T-helper 2 cell treated with Interferon-gamma antibody and Interleukin-4, amounts not matched to agents 100 ng/mL and 5 ng/mL, for 36 hours (primary cell): ENCODE data around the gene LAMA1. TPM values are rescaled to one million over a fixed set of nuclear protein-coding genes. Genes with fewer than 3 reads are reported as not detected.
"Not testable (repeated sequence)": the region's sequence is repeated elsewhere in the genome, so short reads cannot be mapped to it uniquely, and the experiment has no call there.

Source experiments
- intact Hi-C: fragments of 100-400 bp; cut with micrococcal nuclease; formaldehyde crosslinking; loops from one replicate; pipeline ENCODE4 v1.15.1; 2023
- total RNA-seq: library from RNA; stranded (reverse); gene quantifications from 2 replicates; pipeline ENCODE4 v1.2.3, GENCODE V29; 2022

Gene LAMA1
- total RNA-seq, 1 donor from 2014 or later: not detected

- intact Hi-C loops: no loop called here
These were observed 163.1 kb downstream of the LAMA1 start for GRCh38 chr18:6954501-6954900.

GRCh38 chr18:6951336-6952090, 166.1 kb downstream of the LAMA1 start:
- intact Hi-C loops: no loop called here

- intact Hi-C loops: no loop called here
These were observed 167.0 kb downstream of the LAMA1 start for GRCh38 chr18:6950641-6951040.

GRCh38 chr18:6949800-6950586, 167.6 kb downstream of the LAMA1 start:
- intact Hi-C loops: no loop called here

- intact Hi-C loops: no loop called here
These were observed 169.1 kb downstream of the LAMA1 start for GRCh38 chr18:6948281-6949055.

GRCh38 chr18:6947338-6948030, 170.1 kb downstream of the LAMA1 start:
- intact Hi-C loops: no loop called here

GRCh38 chr18:6943143-6943542, 174.5 kb downstream of the LAMA1 start:
- intact Hi-C loops: no loop called here

- intact Hi-C loops: no loop called here
These were observed 174.9 kb downstream of the LAMA1 start for GRCh38 chr18:6942742-6943141.

GRCh38 chr18:6941996-6942395, 175.6 kb downstream of the LAMA1 start:
- intact Hi-C loops: no loop called here

- intact Hi-C loops: no loop called here
These were observed 177.1 kb downstream of the LAMA1 start for GRCh38 chr18:6940451-6940850.

GRCh38 chr18:6939972-6940371, 177.6 kb downstream of the LAMA1 start:
- intact Hi-C loops: no loop called here

GRCh38 chr18:6938403-6938802, 179.2 kb downstream of the LAMA1 start:
- intact Hi-C loops: not testable (repeated sequence)

- intact Hi-C loops: no loop called here
These were observed 179.6 kb downstream of the LAMA1 start for GRCh38 chr18:6938003-6938402.

- intact Hi-C loops: no loop called here
These were observed 182.7 kb downstream of the LAMA1 start for GRCh38 chr18:6934859-6935258.

GRCh38 chr18:6929370-6930102, 188.1 kb downstream of the LAMA1 start:
- intact Hi-C loops: no loop called here

- intact Hi-C loops: no loop called here
These were observed 189.2 kb downstream of the LAMA1 start for GRCh38 chr18:6928359-6928758.

- intact Hi-C loops: no loop called here
These were observed 190.4 kb downstream of the LAMA1 start for GRCh38 chr18:6927153-6927552.

GRCh38 chr18:6923220-6923619, 194.4 kb downstream of the LAMA1 start:
- intact Hi-C loops: no loop called here

GRCh38 chr18:6921571-6921970, 196.0 kb downstream of the LAMA1 start:
- intact Hi-C loops: no loop called here

GRCh38 chr18:6920099-6920955, 197.3 kb downstream of the LAMA1 start:
- intact Hi-C loops: no loop called here
